Activated CD8-positive, alpha-beta memory T cell treated with anti-CD3 and anti-CD28 coated beads, Interleukin-2, amount 50 U/mL, for 4 hours (primary cell): ENCODE results near the gene UGT1A10.

Source experiments
- DNase-seq: peaks from one replicate; pipeline ENCODE4 v3.0.0-alpha.2; 2020

The UGT1A10 gene

DNA sequence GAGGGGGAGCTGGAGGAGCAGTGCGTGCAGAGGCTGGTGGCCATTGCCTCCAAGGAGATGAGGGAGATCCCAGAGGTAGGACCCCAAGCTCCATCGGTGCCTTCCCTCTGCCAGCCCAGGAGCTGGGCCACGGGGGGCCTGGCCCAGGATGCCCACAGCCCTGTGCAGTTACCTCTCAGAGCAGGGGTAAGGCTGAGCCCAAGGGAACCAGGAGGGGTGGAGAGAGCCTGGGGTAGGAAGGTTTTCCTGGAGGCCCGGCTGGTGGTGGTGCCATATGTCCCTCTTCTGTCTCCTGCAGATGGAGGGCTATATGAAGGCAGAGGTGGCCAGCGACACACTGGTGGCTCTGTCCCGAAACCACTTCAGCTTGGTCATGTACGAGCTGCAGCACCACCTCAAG lies 153.3 kb downstream of the UGT1A10 start:
- no peak for DNase-seq

DNA sequence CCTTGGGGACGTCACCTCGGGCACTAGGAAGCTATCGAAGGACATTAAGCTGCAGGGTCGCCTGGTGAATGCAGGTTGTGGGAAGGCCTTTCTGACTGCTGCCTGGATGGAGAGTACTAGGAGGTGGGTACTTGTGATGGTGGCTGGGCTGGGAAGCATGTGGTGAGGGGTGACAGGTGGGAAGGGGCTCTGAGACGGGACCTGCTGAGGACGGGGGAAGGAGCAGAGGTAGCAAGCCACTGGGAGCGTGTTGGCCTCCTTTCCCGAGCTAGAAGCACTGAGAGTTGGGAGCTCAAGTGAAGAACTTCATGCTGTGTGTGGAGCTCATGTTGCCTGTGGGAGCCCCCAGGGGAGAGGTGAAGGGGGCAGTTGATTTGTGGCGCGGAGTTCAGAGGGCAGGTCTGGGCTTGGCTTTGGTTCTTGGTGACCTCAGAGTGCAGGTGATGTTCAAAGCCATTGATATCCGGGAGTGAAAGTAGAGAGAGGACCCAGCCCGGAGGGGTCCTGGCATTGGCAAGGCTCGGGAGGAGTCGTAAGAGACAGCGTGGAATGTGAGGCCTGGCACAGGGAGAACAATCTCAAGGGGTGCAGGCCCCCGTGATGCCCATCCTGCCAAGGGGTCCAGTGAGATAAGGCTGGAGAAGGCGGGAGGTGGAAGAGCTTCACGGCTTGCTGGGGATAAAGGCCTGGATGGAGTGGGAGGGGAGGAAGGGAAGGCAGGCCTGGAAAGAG lies 155.1 kb downstream of the UGT1A10 start:
- no peak for DNase-seq

DNA sequence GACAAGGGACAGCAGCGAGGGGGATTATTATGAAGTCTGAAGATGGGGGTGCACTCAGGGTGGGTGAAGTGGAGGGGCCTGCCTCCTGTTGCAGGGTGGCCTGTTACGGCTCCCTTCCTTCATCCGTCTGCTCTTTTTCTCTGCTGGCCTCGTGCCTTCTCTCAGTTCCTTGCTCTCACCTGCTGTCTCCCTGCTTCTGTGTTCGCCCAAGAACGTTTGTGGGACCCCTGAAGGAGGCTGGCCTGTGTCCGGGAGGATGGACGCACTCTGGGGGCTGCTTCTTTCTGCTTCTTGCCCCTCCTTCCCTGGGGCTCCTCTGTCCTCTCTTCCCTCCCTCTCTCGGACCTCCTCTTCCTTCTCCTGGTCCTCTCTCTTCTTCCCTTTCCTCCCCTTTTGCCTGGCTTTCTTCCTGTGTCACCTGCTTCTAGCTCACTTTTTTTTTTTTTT lies 155.7 kb downstream of the UGT1A10 start:
- DNase-seq = no peak

DNA sequence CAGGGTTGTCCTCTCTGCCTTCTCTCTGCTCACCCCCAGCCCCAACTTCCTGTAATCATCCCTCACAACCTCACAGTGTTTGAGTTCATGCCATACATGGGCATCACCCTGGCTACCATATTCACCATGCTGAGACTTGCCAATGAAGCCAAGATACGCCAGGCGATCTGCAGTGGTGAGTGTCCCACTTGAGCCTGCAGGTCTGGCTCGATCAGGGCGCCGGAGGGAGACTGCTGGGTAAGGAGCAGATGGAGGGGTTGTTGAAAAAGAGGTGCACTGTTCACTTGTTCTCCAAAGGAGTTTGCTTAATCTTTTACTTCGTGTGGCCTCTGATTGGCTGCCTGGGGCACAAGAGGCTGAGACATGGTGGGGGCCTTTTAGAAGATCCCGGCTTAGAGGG lies 156.5 kb downstream of the UGT1A10 start:
- DNase-seq = no peak

DNA sequence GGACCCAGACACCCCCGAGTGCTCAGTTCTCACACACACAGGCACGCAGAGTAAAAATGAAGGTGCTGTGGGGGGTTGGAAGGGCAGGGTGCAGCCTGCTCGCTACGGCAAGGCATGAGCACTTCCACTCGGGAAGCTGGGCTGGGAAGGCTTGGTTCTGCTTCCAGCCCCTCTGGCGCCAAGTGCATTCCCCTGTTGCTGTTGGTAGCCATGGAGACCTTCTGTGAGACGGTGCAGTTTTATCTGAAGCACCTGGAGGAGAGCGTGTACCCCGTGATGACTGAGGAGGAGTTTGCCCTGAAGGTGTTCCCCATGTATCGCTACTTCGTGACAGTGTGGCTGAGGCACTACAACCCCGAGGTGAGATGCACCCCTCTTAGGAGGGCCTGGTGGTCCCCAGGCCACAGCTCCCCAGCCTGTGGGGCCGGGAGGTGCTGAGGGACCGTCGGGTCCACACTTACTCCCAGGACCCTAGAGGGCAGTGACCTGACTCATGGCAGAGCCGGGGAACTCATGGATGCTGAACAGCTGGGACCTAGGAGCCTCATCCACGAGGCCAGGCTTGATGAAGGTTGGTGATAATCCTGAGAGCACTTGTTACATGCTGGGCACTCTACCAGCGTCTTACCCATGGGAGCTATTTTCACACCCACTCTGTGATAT lies 157.3 kb downstream of the UGT1A10 start:
- DNase-seq = no peak

DNA sequence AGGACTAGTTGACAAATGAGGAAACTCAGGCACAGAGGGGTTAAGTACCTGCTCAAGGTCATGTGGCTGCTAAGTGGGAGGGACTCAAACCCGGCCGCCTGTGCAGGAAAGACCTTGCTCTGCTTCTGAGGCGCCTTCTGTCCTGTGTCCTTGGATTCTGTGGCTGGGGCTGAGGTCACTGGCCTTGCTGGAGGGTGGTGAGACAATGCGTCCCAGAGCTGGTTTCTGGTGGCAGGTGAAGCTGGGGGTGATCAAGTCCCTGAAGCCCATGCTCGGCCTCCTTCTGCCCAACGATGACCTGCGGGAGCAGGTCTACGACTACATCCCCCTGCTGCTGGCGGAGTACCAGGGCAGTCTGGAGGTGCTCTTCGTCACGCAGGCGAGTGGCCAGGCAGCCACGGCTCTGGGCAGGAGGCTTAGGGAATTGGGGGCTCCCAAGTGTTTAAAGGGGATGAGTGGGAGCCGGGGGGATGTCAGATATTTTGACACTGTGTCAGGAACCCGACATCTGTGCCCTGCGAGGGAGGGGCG lies 157.9 kb downstream of the UGT1A10 start:
- DNase-seq = no peak

DNA sequence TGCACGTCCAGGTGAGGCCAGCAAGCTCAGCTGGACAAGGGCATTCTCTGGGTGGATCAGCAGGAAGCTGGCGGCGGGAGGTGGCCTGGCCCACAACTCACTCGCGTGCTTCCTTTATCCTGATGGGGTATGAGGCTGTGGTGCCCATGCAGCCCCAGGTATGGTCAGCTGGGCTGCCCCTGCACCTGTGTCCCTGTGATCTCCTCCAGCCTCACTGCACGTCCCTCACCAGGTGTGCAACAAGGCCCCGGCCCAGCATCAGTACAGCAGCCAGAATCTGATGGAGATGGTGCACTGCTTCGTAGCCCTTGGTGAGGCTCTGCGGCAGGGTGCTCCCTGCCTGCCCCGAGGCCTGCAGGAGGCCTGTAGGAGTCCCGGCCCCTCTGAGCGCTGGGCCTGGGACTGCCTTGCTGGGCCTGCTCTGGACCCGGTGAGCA lies 159.5 kb downstream of the UGT1A10 start:
- DNase-seq = no peak

DNA sequence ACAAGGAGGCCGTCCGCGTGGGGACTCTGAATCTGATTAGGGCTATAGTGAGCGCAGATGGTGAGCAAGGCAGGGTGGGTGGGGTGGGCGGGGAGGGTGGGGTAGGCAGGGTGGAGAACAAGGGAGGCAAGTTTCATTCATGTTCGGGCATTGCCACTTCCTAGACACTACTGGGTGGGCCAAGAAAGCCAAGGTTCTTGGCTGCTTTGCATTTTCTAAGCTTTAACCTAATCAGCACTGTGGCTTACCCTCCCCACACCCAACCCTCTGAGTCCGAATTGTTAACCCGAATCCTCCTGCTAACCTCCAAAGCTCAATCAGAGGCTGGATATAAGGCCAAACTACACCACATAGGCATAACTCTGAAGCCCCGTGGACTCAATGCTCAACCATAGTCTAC lies 160.0 kb downstream of the UGT1A10 start:
- no peak for DNase-seq

DNA sequence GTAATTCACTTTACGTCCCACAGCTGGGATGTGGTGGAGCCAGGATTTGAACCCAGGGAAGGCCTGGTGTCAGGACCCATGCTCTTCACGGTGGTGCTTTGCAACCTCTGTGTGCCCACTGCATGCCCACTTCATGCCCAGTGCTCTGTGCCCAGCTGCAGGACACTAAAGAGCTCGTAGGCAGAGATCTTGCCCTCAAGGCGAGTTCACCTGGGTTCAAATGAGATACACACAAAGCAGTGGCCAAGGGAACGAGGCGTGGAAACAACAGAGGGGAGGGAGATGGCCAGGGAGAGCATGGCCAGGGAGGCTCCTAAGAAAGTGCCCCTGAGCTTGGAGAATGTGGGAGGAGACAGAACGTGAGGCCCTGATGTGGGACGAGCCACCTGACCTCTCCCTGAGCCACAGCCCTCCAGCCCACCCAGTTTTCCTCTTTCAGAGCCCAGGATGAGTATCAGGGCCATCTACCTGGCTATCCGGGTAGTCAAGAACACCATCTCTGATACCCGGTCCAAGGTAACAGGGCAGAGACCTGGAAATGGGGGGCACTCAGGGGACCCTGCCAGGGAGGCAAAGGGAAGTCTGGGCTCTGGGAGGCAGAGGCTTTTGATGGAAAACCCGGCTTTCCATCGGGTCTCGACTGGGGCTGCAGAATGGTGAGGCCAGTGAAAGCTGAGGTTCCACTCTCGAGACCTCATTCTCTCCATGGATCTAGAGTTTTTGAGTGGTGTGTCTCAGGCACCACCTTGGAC lies 162.3 kb downstream of the UGT1A10 start:
- DNase-seq = no peak

DNA sequence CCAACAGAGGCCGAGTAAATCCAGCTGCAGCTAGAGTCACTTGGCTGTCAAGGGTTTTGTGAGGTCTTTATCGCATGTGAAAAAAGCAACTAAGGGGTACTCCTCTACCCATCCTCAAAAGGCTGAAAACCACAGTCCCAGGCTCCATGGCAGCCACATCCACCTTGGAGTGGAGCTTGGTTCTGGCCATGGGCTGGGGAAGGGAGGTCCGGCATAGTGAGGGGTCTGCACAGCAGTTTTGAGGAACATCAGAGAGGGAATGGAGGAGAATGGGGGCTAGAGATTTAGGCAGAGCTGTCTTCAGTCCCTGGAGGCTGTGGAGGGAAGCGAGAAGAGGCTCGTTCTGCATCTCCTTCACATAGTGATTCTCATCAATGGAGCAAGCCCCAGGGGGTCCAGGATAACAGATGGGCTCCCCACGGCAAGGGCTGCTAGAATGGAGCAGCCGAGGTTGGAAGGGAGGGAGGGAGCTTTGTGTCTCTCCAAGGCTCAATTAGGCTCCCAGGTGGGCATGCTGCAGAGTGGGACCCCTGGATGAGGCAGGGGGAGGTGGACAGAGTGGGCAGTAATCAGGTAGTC lies 162.9 kb downstream of the UGT1A10 start:
- DNase-seq = no peak

DNA sequence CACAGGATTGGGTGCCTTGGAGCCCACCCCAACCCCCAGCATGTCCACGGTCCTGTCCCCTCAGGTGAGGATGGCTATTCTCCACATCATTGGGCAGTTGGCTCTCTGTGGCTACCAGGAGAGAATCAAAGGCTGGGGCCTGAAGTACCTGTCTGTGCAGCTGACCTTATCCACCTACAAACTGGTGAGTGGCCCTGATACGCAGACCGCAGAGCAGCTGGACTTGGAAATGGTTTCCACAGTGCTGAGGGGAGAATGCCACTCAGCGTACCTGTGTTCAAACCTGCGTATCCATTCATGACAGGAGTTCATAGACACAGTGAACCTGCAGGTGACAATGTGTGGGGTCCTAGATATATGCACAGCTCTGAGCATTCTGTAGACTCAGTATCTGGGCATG lies 163.5 kb downstream of the UGT1A10 start:
- DNase-seq = no peak

DNA sequence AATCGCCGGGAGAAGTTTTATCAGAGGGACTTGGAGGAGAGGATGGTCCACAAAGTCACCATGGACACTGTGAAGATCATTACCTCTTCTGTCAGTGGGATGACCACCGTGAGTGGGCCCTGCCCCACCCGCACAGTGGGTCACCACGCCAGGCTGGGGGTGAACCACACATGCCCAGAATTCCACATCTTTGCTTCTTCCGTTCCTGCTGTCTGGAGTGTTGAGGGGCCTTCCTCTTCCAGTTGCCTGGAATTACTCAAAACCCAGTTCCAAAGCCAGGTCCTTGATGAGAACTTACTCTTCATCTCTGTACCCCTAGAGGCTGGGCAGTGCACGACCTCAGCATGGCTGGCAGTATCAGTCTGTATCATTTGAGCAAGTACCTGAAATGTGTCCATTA lies 164.0 kb downstream of the UGT1A10 start:
- DNase-seq = no peak

DNA sequence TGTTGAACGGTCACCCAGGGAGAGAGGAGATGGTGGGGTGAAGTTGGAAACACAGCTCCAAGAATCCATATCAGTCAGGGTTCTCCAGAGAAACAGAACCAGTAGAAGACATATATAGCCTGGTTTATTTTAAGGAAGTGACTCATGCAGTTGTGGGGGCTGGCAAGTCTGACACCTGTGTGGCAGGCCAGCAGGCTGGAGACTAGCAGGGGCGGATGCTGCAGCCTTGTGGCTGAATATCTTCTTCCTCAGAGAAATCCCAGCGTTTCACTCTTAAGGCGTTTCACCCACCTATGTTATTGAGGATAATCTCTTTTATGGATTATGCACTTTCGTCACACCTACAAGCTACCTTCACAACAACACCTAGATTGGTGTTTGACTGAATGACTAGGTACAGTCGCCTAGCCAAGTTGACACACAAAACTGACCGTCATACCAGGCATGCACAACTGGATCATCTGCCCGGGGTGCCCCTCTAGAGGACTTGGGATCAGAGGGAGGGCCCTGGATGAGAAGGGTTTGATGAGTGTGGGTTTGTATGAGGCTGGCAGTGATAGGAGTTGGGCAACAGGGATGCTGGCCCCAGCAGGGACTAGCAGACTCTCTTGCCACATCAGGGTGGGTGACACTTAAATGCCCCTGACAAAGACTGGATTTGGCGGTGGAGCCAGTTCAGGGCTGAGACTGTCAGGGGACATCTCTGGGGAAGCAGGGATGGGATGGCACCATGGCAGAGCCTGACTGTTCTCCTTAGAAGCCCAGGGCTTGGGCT lies 165.3 kb downstream of the UGT1A10 start:
- no peak for DNase-seq

DNA sequence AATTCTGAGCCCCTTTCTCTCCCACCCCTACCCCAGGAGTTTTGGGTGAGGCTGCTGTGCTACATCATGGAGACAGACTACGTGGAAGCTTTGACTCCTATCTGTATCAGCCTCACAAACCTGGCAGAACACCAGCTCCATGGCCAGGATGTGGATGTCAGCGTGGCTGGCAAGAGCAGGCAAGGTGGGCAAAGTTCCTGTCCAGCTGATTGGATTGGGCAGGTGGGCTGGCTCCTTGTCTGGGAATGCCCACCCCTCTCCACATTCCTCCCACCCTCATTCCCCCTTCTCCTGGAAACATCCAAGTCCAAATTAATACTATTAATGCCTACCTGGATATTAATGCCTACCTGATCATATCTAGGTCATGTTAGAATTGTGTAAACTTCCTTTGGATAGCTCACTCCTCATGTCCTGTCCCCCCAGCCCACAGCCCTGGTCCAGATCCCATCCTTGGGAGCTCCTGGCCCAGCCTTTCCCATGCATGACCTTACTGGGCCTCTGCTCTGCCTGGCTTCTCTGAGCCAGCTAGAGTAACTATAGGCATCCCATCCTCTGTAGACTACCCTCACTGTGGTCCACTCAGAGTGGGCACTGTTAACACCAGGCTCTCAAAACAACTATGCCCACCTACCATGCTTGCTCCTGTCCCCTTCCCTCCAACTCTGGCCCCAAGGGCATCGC lies 166.0 kb downstream of the UGT1A10 start:
- DNase-seq = no peak

DNA sequence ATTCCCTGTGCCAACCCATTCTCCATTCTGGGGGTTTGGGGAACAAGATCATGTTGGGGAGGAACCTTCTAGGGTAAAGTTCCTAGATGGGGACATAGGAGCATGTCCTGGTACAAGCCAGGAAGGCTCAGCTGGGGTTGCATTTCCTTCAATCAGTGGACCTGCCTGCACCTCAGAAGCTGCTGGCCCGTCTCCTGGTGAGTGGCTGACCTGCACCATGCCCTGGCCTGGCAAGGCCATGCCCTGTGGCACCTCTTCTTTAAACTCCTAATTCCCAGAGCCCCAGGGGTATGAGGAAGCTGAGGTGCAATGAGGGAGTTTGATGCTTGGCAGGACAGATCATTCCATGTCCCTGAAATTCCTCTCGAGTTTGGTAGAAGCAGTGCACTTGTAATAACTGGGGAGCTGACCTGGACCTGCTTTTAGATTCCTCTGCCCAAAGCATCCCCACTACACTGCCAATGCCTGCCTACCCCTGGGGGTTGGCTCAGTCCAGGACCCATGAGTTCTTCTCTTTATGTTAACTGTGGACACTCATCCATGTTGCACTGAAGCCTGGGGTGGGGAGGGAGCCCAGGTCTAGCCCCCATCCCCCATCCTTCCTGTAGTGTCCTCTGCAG lies 167.2 kb downstream of the UGT1A10 start:
- DNase-seq = no peak

DNA sequence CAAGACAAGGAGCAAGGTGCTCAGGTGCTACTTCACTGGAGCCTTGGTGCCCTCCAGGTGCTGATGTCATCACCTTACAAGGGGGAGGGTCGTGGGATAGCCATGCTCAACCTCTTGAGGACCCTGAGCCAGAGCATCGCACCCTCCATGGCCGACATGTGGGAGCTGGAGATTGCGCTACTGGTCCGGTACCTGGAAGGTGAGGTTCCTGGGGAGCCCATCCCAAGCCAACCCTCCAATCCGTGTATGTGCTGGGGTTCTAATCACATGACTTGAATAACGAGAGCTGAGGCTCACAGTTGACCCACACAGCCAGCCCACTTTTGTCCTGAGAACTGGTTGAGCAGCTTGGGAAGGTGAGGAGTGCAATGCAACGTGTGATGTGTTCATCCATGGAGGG lies 167.7 kb downstream of the UGT1A10 start:
- DNase-seq = no peak

DNA sequence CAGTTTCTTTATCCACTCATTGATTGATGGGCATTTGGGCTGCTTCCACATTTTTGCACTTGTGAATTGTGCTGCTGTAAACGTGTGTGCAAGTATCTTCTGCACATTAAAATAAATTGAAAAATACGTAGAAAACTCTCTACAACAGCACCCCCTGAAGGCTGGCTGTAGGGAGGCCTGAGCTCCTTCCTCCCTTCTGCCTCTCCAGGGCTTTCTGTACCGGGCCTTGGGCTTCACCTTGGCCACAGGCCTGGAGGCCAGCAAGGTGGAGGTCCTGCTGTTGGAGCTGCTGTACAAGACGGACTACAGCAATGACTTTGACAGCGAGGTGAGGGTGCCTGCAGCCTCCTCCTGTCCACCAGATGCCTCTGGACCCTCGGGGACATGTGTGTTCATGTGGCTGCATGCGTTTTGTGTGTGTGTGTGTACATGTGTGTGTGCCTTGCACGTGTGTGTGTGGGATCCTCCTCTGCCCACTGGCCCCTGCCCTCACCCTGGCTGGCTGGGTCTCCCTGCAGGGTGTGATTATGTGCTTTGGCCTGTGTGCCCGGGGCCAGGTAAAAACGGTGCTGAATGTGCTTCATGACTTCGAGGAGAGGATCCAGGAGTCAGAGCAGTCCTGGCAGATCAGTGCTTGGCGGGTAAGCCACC lies 171.1 kb downstream of the UGT1A10 start:
- DNase-seq = no peak

DNA sequence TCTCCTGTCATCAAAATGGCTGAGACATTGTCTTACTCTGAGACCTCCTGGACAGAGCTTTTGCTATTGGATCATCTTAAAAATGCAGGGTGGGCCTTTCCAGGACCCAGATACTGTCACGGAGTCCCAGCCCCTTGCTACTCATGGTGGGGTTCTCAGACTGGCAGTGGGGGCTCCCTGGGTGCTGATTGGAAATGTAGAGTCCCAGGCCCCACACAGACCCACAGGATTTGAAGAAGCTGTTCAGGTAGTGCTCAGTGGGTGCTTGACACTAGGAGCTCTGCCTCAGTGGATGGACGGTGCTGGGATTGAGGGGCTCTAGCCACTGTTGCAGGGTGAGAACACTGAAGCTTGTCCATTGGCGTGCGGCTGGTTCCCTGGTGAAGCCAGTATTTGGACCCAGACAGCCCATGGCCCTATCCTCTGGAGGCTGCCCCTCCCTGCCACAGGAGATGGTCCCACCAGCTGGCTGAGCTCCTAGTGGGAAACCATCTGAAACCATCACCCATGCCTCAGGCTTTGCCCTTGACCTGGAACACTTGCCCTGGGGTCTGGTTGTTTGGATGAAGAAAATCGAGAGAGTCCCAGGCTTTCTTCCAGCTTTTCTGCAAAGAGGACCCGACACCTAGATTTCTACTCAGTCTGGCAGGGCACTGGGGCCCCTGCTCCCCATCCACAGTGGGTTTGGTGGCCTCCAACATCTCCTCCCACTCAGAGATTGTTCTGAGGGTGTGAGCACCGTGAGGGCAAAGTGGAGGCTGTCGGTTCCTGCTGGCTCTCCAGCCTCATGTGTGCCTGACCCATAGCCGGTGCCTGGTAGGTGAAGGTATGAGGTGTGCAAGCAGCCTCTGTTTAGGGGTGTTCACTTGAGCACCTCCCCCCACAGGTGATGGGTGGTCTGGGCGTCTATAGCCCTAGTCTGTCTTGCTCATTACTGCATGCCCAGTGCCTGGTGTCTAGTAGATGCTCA lies 172.0 kb downstream of the UGT1A10 start:
- DNase-seq = no peak

DNA sequence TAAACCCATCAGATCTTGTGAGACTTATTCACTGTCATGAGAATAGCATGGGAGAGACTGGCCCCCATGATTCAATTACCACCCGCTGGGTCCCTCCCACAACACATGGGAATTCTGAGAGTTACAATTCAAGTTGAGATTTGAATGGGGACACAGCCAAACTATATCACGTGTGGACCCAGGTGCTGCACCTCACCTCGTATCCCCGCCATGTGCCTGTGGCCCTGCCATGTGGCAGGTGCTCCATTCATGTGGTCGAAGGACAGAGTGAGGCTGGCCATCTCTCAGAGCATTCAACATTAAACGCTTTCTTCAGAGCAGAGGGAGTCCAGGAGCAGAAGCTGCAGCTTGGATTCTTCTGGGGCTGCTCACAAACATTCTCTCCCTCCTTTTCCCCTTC lies 174.1 kb downstream of the UGT1A10 start:
- DNase-seq = no peak

DNA sequence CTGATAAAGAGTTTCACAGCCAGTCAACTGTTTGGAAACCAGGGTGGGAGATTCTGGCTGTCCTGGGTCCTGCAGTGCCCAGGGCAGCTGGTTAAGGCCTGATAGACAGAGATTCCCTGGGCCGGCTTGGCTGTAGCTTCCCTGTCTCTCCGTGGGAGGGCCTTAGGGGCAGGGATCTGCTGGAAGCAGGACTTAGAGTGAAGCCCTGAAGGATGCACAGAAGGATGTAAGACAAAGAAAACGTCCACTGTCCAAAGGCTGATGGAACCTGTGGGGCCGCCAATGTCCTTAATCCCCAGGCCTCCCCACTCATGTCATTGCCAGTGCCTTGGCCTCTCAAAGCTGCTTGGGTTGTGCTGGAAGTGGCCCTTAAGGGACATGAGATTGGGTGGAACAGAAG lies 174.8 kb downstream of the UGT1A10 start:
- DNase-seq = no peak
